Lower leg skin (tissue), 4 donors: ENCODE data around the gene ESR2. TPM values are rescaled to one million over a fixed set of nuclear protein-coding genes. Genes with fewer than 3 reads are reported as not detected.

Source experiments
- DNase-seq, 2 donors: peaks; one replicate each; pipeline ENCODE4 v3.0.0-alpha.2; 2019; ENCODE audit warnings: low spot score in 2 of 2
- H3K4me3 ChIP-seq: fragments of 200-600 bp; sonication (generic); 2 replicates; pipeline ENCODE4 v1.5.1; 2017; ENCODE audit warnings: mild to moderate bottlenecking, low read depth; ENCODE audit not compliant: poor library complexity, severe bottlenecking
- POLR2A ChIP-seq, 2 donors: fragments of 450-650 bp; IDR thresholded peaks; one replicate each; pipeline ENCODE4 v1.6.1; 2016 to 2017; ENCODE audit warnings: antibody characterized with exemption in 2 of 2, mild to moderate bottlenecking in 1 of 2, moderate library complexity in 1 of 2
- WGBS, 2 donors: methylation state at CpG; one replicate each; pipeline ENCODE4 v1.1.5; 2018; 5-methylcytosine and 5-hydroxymethylcytosine counted together
- intact Hi-C: fragments of 100-400 bp; cut with DNase I; formaldehyde crosslinking; loops from one replicate; pipeline ENCODE4 v1.15.0; 2023; ENCODE audit warnings: low total_unique reads
- total RNA-seq, 4 donors: library from RNA; depleted of rRNA; stranded (reverse); fragments of >200 nt; gene quantifications; one replicate each; pipeline ENCODE4 v1.1.0, GENCODE V29; 2016
- TF ChIP-seq, protein P1 (sequence below), 3 donors: fragments of 450-650 bp; IDR thresholded peaks; one replicate each; pipeline ENCODE4 v1.5.1; 2016; ENCODE audit warnings: antibody characterized with exemption in 3 of 3, mild to moderate bottlenecking in 3 of 3, moderate library complexity in 2 of 3

Gene ESR2
- total RNA-seq, 4 donors from 2014 or later, result 0.08 to 0.65 (median 0.22) TPM

DNA sequence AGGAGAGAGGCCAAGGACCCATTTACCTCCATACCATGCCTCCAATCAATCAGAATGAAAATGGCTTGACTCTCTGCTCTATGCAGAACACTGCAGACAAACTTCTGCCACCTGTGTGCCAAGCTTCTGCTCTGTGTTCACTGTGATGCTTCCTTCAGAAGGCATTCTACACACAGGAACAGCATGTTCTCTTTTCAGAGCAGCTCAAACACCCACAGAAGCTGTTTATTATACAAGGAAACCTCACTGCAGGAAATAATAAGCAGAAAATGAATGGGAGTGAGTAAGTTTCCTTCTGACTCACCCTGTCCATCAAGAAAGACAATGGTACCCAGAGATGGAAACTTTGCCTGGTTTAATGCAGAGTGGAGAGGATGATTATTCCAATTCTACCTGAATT, 2.4 kb upstream of the ESR2 start:
- TF ChIP-seq, protein P1, sequence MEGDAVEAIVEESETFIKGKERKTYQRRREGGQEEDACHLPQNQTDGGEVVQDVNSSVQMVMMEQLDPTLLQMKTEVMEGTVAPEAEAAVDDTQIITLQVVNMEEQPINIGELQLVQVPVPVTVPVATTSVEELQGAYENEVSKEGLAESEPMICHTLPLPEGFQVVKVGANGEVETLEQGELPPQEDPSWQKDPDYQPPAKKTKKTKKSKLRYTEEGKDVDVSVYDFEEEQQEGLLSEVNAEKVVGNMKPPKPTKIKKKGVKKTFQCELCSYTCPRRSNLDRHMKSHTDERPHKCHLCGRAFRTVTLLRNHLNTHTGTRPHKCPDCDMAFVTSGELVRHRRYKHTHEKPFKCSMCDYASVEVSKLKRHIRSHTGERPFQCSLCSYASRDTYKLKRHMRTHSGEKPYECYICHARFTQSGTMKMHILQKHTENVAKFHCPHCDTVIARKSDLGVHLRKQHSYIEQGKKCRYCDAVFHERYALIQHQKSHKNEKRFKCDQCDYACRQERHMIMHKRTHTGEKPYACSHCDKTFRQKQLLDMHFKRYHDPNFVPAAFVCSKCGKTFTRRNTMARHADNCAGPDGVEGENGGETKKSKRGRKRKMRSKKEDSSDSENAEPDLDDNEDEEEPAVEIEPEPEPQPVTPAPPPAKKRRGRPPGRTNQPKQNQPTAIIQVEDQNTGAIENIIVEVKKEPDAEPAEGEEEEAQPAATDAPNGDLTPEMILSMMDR (IDR thresholded peaks at IDR 0.05), result no peak
- no peak for TF ChIP-seq POLR2A (IDR thresholded peaks at IDR 0.05)
- intact Hi-C loops, result no loop called here
- DNase-seq, result no peak
- no peak overlapping the region for H3K4me3 ChIP-seq

DNA sequence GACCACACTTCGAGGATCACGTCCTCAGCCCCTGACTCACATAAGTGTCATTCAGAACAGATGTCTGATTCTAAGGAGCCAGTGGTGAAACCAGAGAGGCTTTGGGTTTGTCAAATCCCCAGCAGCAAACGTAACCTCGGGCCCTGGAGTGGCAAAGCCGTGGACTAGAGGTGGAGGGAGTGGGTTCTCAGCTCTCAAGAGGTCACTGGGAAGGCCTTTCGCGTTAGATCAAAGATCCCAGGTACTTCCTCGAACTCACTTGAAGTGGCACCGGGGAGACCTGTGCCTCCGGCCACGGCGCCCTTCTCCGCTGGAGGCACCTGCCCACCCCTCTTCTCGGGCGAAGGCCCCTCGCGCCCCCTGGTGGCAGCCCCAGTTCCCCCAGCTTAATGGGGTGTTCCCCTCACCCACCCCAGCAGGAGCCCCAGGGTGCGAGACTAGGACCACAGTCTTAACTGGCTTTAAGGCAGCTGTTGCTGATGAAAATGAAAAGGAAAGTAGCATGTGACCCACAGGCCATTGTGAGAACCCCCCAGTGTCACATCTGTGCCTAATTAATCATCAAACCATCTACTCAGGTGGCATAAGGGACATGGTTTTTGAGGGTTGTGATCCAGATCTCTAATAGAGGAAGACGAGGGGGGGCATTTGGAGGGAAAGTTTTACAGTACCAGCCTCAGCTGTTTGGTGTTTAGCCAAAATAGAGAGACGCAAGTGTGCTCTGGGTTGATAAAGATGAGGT, 672 bp upstream of the ESR2 start:
- H3K4me3 ChIP-seq, result peak overlapping the region; percentile 22
- intact Hi-C loops, result no loop called here
- peak in 1 of 2 donors; percentile 90 for DNase-seq
- no peak for TF ChIP-seq POLR2A (IDR thresholded peaks at IDR 0.05)
- TF ChIP-seq, protein P1 (IDR thresholded peaks at IDR 0.05), result no peak
- WGBS, 2 donors, result 11 to 17% methylated on average over 20 of the region's 20 CpGs

- WGBS, 2 donors, result 85 to 90% methylated on average over 3 of the region's 3 CpGs
- DNase-seq, result no peak
- H3K4me3 ChIP-seq, result no peak overlapping the region
- no peak for TF ChIP-seq POLR2A (IDR thresholded peaks at IDR 0.05)
- TF ChIP-seq, protein P1 (IDR thresholded peaks at IDR 0.05), result no peak
- intact Hi-C loops, result no loop called here
Measured at GRCh38 chr14:64292197-64292596, 2.0 kb downstream of the ESR2 start.

- TF ChIP-seq POLR2A (IDR thresholded peaks at IDR 0.05), result no peak
- TF ChIP-seq, protein P1 (IDR thresholded peaks at IDR 0.05), result no peak
- intact Hi-C loops, result no loop called here
- WGBS, 2 donors, result 91% methylated on average over 1 of the region's 1 CpG
- DNase-seq, result no peak
- H3K4me3 ChIP-seq, result no peak overlapping the region
Measured at GRCh38 chr14:64289571-64289970, 4.6 kb downstream of the ESR2 start.

DNA sequence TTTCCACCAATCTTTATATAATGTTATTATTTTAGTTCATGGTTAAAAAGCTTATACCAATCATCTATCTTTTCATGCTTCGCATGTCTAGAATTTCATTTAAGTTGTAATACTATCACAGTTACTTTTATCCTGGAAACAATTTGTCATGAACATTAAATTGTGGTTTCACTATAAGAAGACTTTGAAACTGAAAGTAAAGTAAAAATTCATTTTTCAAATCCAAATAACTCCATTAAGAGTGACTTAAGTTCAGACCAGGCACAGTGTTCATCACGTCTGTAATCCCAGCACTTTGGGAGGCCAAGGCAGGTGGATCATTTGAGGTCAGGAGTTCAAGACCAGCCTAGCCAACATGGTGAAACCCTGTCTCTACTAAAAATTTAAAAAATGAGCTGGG, 12.4 kb downstream of the ESR2 start:
- H3K4me3 ChIP-seq, result no peak overlapping the region
- no peak for DNase-seq
- 56 to 72% methylated on average over 2 of the region's 2 CpGs for WGBS, 2 donors
- intact Hi-C loops, result no loop called here
- TF ChIP-seq POLR2A (IDR thresholded peaks at IDR 0.05), result no peak
- TF ChIP-seq, protein P1 (IDR thresholded peaks at IDR 0.05), result no peak
